Gastrocnemius medialis (tissue), 4 donors: Measurements from ENCODE around the gene CGB3.

Experiments
- POLR2A ChIP-seq, 2 donors: fragments of 450-650 bp; IDR thresholded peaks; one replicate each; pipeline ENCODE4 v1.6.1; 2017; ENCODE audit warnings: antibody characterized with exemption in 2 of 2, mild to moderate bottlenecking in 2 of 2, moderate library complexity in 2 of 2
- TF ChIP-seq, protein P1 (sequence below), 5 experiments: fragments of 450-650 bp in 3 of 5; fragments of 200-600 bp in 2 of 5; sonication (generic) in 2 of 5; IDR thresholded peaks in 4 of 5; conservative IDR thresholded peaks in 1 of 5; 1 replicate in 4 of 5; 2 replicates in 1 of 5; pipeline ENCODE4 v1.5.1; 2016 to 2019; ENCODE audit warnings: antibody characterized with exemption in 5 of 5, mild to moderate bottlenecking in 3 of 5, moderate library complexity in 3 of 5

DNA sequence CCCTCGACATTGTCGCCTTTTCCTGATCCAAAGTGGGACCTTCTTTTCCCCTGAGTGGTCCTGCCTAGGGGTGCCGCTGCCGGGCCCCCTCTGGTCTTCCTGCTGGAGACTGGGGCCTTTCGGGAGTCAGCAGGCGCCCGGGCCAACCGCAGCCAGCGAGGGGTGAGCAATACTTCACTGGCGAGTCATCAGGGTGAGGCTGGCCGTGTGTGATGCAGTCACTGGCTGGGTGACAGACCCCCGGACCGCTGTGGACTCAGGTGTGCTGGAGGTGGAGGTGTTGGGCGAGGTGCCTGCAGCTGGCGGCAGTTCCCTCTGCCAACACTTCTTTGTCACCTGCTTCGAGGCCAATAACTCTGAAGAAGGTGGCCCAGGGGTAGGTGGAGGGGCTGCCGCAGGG lies 18.0 kb upstream of the CGB3 start:
- TF ChIP-seq, protein P1, sequence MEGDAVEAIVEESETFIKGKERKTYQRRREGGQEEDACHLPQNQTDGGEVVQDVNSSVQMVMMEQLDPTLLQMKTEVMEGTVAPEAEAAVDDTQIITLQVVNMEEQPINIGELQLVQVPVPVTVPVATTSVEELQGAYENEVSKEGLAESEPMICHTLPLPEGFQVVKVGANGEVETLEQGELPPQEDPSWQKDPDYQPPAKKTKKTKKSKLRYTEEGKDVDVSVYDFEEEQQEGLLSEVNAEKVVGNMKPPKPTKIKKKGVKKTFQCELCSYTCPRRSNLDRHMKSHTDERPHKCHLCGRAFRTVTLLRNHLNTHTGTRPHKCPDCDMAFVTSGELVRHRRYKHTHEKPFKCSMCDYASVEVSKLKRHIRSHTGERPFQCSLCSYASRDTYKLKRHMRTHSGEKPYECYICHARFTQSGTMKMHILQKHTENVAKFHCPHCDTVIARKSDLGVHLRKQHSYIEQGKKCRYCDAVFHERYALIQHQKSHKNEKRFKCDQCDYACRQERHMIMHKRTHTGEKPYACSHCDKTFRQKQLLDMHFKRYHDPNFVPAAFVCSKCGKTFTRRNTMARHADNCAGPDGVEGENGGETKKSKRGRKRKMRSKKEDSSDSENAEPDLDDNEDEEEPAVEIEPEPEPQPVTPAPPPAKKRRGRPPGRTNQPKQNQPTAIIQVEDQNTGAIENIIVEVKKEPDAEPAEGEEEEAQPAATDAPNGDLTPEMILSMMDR (IDR thresholded peaks at IDR 0.05 in 4 of 5, conservative IDR thresholded peaks at IDR 0.05 in 1 of 5), result no peak
- no peak for TF ChIP-seq POLR2A (IDR thresholded peaks at IDR 0.05)
